Neutrophil (primary cell): ENCODE results near the gene CDKAL1.

Source experiments
- H3K27ac ChIP-seq: fragments of 200-600 bp; sonication (generic); 2 replicates; pipeline ENCODE4 v1.5.1; 2016; ENCODE audit warnings: mild to moderate bottlenecking, moderate library complexity
- H3K27me3 ChIP-seq: fragments of 200-600 bp; sonication (generic); 2 replicates; pipeline ENCODE4 v1.6.0; 2016; ENCODE audit warnings: mild to moderate bottlenecking
- H3K36me3 ChIP-seq: fragments of 200-600 bp; sonication (generic); 2 replicates; pipeline ENCODE4 v1.5.1; 2017
- H3K4me1 ChIP-seq, 2 experiments: fragments of 200-600 bp in 1 of 2; sonication (generic) in 1 of 2; 1 replicate in 1 of 2; 2 replicates in 1 of 2; pipeline versions ENCODE4 v1.5.1 to v1.6.1; 2013 to 2016; ENCODE audit warnings: low read depth in 1 of 2, low read length in 1 of 2, mild to moderate bottlenecking in 1 of 2, moderate library complexity in 1 of 2; ENCODE audit not compliant: control insufficient read depth in 1 of 2, insufficient read depth in 1 of 2
- H3K4me3 ChIP-seq, 2 experiments: fragments of 200-600 bp in 1 of 2; sonication (generic) in 1 of 2; 1 replicate in 1 of 2; 2 replicates in 1 of 2; pipeline ENCODE4 v1.5.1; 2013 to 2016; ENCODE audit warnings: low read depth in 1 of 2, low read length in 1 of 2, mild to moderate bottlenecking in 1 of 2, moderate library complexity in 1 of 2
- H3K9me3 ChIP-seq: fragments of 200-600 bp; sonication (generic); 2 replicates; pipeline ENCODE4 v1.5.1; 2016
- TF ChIP-seq, protein P1 (sequence below): fragments of 200-600 bp; sonication (generic); IDR thresholded peaks from 2 replicates; pipeline ENCODE4 v1.5.1; 2016; ENCODE audit warnings: antibody characterized with exemption

The CDKAL1 gene

DNA sequence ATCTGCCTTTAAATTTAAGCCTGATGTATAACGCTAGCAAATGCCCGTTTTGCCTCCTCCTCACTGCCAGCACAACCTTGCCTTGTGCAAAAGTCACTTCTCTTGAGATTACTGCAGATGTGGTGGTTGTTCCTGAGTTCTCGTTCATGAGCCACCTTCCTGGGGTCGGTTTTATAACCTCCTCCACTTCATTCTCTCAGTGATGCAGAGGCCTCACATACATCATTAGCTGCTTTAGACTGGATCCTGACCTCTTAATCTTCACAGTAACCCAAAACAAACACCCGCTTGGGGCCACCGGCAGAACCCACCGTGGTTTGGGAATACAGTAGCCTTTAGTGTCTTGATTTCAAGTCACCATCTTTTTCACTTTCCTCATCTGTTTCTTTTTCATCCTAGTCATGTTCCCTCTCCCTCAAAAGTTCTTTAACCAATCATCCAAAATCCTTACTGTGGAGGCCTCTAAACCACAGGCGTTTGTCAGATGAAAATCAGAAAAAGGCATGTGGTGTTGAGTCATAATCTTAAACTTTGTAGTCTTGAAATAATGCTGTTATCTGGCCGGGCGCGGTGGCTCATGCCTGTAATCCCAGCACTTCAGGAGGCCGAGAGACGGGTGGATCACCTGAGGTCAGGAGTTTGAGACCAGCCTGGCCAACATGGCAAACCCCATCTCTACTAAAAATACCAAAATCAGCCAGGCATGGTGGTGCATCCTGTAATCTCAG lies 629.0 kb downstream of the CDKAL1 start:
- H3K4me3 ChIP-seq, result no peak overlapping the region
- TF ChIP-seq, protein P1, sequence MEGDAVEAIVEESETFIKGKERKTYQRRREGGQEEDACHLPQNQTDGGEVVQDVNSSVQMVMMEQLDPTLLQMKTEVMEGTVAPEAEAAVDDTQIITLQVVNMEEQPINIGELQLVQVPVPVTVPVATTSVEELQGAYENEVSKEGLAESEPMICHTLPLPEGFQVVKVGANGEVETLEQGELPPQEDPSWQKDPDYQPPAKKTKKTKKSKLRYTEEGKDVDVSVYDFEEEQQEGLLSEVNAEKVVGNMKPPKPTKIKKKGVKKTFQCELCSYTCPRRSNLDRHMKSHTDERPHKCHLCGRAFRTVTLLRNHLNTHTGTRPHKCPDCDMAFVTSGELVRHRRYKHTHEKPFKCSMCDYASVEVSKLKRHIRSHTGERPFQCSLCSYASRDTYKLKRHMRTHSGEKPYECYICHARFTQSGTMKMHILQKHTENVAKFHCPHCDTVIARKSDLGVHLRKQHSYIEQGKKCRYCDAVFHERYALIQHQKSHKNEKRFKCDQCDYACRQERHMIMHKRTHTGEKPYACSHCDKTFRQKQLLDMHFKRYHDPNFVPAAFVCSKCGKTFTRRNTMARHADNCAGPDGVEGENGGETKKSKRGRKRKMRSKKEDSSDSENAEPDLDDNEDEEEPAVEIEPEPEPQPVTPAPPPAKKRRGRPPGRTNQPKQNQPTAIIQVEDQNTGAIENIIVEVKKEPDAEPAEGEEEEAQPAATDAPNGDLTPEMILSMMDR, result no peak
- H3K4me1 ChIP-seq, result no peaks in the 10 kb centered on the region
- H3K27me3 ChIP-seq, result no peaks in the 10 kb centered on the region
- H3K36me3 ChIP-seq, result no peaks in the 10 kb centered on the region
- H3K27ac ChIP-seq, result no peak overlapping the region
- no peaks in the 10 kb centered on the region for H3K9me3 ChIP-seq

DNA sequence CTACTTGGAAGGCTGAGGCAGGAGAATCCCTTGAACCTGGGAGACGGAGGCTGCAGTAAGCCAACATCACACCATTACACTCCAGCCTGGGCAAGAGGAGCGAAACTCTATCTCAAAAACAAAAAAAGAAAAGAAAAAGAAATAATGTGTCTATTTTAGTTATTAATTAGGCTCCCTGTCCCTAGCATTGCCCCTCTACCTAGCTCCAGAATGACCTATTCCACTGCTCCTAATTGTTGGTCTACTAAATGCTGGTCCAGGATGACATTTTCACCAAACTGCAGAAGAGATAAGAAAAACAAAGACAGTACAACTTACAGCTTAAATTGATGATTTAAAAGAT lies 629.6 kb downstream of the CDKAL1 start:
- no peaks in the 10 kb centered on the region for H3K27me3 ChIP-seq
- H3K27ac ChIP-seq, result no peak overlapping the region
- no peaks in the 10 kb centered on the region for H3K9me3 ChIP-seq
- TF ChIP-seq, protein P1, result no peak
- H3K36me3 ChIP-seq, result no peaks in the 10 kb centered on the region
- H3K4me1 ChIP-seq, result no peaks in the 10 kb centered on the region
- H3K4me3 ChIP-seq, result no peak overlapping the region

DNA sequence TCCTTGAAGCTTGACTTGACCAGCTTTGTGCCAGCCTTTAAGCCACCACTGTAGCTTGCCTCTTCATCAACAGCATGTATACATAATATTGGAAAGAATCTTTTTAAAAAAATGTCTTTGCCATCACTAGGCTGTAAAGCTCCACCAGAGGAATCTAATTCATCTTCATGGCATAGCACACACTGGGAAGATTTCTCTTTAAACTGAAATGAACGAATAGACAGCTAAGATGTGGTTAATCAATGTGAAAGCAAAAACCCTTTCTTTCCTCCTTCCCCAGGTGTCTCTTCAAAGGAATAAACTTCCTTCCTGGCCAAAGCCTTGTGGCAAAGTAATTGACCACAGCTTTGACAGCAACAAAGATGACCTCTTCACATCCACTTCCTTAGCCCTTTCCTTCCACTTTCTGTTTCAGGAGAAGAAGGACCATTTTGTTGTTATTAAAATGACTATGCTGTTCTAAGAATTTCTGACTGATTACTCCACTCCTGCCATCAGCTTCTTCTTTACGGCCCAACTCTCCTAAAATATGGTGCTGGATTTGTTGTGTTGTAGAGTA lies 630.6 kb downstream of the CDKAL1 start:
- Histone ChIP-seq H3K4me3 (no peak overlapping the region), H3K27me3 (no peaks in the 10 kb centered on the region), H3K27ac (no peak overlapping the region), H3K36me3 (no peaks in the 10 kb centered on the region), H3K4me1 (no peaks in the 10 kb centered on the region), H3K9me3 (no peaks in the 10 kb centered on the region)
- TF ChIP-seq, protein P1, result no peak

DNA sequence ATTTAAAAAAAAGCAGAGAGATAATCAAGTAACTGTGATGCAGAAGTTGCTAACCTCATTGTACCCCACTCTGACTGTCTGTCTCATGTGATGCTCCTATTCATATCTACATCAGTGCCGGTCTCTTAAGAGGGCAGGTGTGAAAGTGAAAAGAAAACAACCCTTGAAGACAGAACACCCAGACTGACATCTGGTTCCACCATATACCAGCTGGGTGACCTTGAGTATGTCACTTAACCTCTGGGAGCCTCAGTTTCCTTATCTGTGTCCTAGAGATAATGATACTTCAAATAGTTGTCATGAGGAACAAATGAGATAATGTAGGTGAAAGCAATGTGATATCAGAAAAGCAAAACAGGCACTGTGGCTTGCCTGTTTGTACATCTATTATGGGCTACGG lies 632.5 kb downstream of the CDKAL1 start:
- H3K36me3 ChIP-seq, result no peaks in the 10 kb centered on the region
- no peaks in the 10 kb centered on the region for H3K9me3 ChIP-seq
- no peak overlapping the region for H3K27ac ChIP-seq
- no peaks in the 10 kb centered on the region for H3K27me3 ChIP-seq
- H3K4me3 ChIP-seq, result no peak overlapping the region
- H3K4me1 ChIP-seq, result no peaks in the 10 kb centered on the region
- TF ChIP-seq, protein P1, result no peak

DNA sequence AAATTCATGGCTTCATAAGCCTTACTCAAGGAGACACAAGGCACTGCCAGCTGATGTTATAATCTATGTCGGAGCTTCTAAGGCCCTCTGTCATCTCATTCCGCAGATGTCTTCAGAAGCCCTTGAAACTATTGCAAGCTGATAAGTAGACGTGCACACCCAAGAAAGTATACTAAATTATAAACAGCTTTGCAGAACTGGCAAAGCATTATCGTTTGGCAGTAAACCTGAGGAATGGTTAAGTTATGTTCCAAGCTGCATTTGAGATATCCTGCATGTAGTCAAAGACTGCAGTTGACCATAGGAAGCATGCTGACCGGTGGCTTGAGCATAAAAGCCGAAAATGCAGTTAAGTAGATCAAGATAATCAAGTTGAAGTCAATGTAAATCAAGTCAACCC lies 633.5 kb downstream of the CDKAL1 start:
- no peaks in the 10 kb centered on the region for H3K27me3 ChIP-seq
- H3K4me3 ChIP-seq, result no peak overlapping the region
- no peaks in the 10 kb centered on the region for H3K9me3 ChIP-seq
- TF ChIP-seq, protein P1, result no peak
- no peak overlapping the region for H3K27ac ChIP-seq
- H3K36me3 ChIP-seq, result no peaks in the 10 kb centered on the region
- H3K4me1 ChIP-seq, result no peaks in the 10 kb centered on the region
